GM18499 (cell line): ENCODE results near the gene FBXL19.
A peak's percentile ranks its signal among the peaks of the same experiment; 100 is the strongest.
"Not testable (repeated sequence)": the region's sequence is repeated elsewhere in the genome, so short reads cannot be mapped to it uniquely, and the experiment has no call there.

Experiments
- ATAC-seq: cut with Tn5 transposase; IDR thresholded peaks from one replicate; pipeline ENCODE4 v1.9.1; 2021; ENCODE audit warnings: moderate number of reproducible peaks; ENCODE audit not compliant: insufficient read depth, unreplicated experiment

The FBXL19 gene

GRCh38 chr16:30921459-30921747 lies 2.0 kb upstream of the FBXL19 start:
- no peak for ATAC-seq

GRCh38 chr16:30921748-30922419 lies 1.5 kb upstream of the FBXL19 start:
- ATAC-seq, result no peak

- ATAC-seq, result peak; percentile 69
Observed at GRCh38 chr16:30922420-30922959, 882 bp upstream of the FBXL19 start.

GRCh38 chr16:30922960-30923535 lies 324 bp upstream of the FBXL19 start:
- peak; percentile 47 for ATAC-seq

- no peak for ATAC-seq
Observed at GRCh38 chr16:30924076-30924912, 922 bp downstream of the FBXL19 start.

- ATAC-seq, result no peak
Observed at GRCh38 chr16:30924913-30925631, 1.7 kb downstream of the FBXL19 start.

- no peak for ATAC-seq
Observed at GRCh38 chr16:30925632-30925987, 2.2 kb downstream of the FBXL19 start.

- ATAC-seq, result no peak
Observed at GRCh38 chr16:30925995-30926811, 2.8 kb downstream of the FBXL19 start.

GRCh38 chr16:30926937-30927788 lies 3.8 kb downstream of the FBXL19 start:
- ATAC-seq, result no peak

- no peak for ATAC-seq
Observed at GRCh38 chr16:30927789-30928378, 4.5 kb downstream of the FBXL19 start.

GRCh38 chr16:30928390-30928789 lies 5.0 kb downstream of the FBXL19 start:
- no peak for ATAC-seq

- no peak for ATAC-seq
Observed at GRCh38 chr16:30929167-30929566, 5.8 kb downstream of the FBXL19 start.

GRCh38 chr16:30930160-30930571 lies 6.8 kb downstream of the FBXL19 start:
- no peak for ATAC-seq

- no peak for ATAC-seq
Observed at GRCh38 chr16:30931068-30931650, 7.8 kb downstream of the FBXL19 start.

- ATAC-seq, result no peak
Observed at GRCh38 chr16:30934827-30935557, 11.6 kb downstream of the FBXL19 start.

- ATAC-seq, result no peak
Observed at GRCh38 chr16:30937692-30938091, 14.3 kb downstream of the FBXL19 start.

- not testable (repeated sequence) for ATAC-seq
Observed at GRCh38 chr16:30939571-30939970, 16.2 kb downstream of the FBXL19 start.
